ENCODE data around the gene ITPRID2.

- TF ChIP-seq CTCF (conservative IDR thresholded peaks at IDR 0.05; ENCODE audit: low read depth, low read length) (no peak), RAD21 (IDR thresholded peaks at IDR 0.05; ENCODE audit: low read length) (no peak), NFE2L2 (IDR thresholded peaks at IDR 0.05; ENCODE audit: low read depth, low read length) (no peak), POLR2A (IDR thresholded peaks at IDR 0.05; ENCODE audit: low read depth, low read length) (no peak), CEBPB (IDR thresholded peaks at IDR 0.05; ENCODE audit: low read depth, low read length) (no peak), SMC3 (IDR thresholded peaks at IDR 0.05; ENCODE audit: low read depth, low read length) (no peak), USF2 (IDR thresholded peaks at IDR 0.05; ENCODE audit: low read depth, low read length) (no peak), RFX5 (IDR thresholded peaks at IDR 0.05; ENCODE audit: low read depth, low read length) (no peak), MAFK (IDR thresholded peaks at IDR 0.05; ENCODE audit: low read depth, low read length) (no peak), MXI1 (IDR thresholded peaks at IDR 0.05; ENCODE audit: borderline replicate concordance, low read depth, low read length) (no peak)
Observed at GRCh38 chr2:181943411-181944124, 52.0 kb downstream of the ITPRID2 start.

Data from IMR-90 (cell line).